Measurements from ENCODE around the gene GPATCH2.

- TF ChIP-seq JUND (IDR thresholded peaks at IDR 0.05) (no peak), POLR2AphosphoS5 (IDR thresholded peaks at IDR 0.05; ENCODE audit: low read depth, low read length) (no peak), ZNF274 (IDR thresholded peaks at IDR 0.05; ENCODE audit: low read depth, low read length) (no peak), SP1 (IDR thresholded peaks at IDR 0.05; ENCODE audit: low read depth) (no peak), CTCF (IDR thresholded peaks at IDR 0.05 in 2 of 3, conservative IDR thresholded peaks at IDR 0.05 in 1 of 3; ENCODE audit: borderline replicate concordance in 1 of 3, insufficient read depth in 1 of 3, low read depth in 2 of 3, low read length in 2 of 3) (no peak), POLR2A (IDR thresholded peaks at IDR 0.05; ENCODE audit: borderline replicate concordance, extremely low read depth, insufficient read depth, insufficient read length) (no peak), EZH2 (IDR thresholded peaks at IDR 0.05) (no peak), ZFX (IDR thresholded peaks at IDR 0.05) (no peak), ATF3 (IDR thresholded peaks at IDR 0.05) (no peak), EZH2phosphoT487 (IDR thresholded peaks at IDR 0.05; ENCODE audit: borderline replicate concordance) (no peak), ZBTB33 (IDR thresholded peaks at IDR 0.05; ENCODE audit: extremely low read depth, insufficient replicate concordance, low read length) (no peak), MAX (IDR thresholded peaks at IDR 0.05) (no peak), TCF7L2 (IDR thresholded peaks at IDR 0.05; ENCODE audit: borderline replicate concordance, extremely low read depth, insufficient read depth, insufficient read length) (no peak)
- TF ChIP-seq, protein P1, sequence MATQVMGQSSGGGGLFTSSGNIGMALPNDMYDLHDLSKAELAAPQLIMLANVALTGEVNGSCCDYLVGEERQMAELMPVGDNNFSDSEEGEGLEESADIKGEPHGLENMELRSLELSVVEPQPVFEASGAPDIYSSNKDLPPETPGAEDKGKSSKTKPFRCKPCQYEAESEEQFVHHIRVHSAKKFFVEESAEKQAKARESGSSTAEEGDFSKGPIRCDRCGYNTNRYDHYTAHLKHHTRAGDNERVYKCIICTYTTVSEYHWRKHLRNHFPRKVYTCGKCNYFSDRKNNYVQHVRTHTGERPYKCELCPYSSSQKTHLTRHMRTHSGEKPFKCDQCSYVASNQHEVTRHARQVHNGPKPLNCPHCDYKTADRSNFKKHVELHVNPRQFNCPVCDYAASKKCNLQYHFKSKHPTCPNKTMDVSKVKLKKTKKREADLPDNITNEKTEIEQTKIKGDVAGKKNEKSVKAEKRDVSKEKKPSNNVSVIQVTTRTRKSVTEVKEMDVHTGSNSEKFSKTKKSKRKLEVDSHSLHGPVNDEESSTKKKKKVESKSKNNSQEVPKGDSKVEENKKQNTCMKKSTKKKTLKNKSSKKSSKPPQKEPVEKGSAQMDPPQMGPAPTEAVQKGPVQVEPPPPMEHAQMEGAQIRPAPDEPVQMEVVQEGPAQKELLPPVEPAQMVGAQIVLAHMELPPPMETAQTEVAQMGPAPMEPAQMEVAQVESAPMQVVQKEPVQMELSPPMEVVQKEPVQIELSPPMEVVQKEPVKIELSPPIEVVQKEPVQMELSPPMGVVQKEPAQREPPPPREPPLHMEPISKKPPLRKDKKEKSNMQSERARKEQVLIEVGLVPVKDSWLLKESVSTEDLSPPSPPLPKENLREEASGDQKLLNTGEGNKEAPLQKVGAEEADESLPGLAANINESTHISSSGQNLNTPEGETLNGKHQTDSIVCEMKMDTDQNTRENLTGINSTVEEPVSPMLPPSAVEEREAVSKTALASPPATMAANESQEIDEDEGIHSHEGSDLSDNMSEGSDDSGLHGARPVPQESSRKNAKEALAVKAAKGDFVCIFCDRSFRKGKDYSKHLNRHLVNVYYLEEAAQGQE (IDR thresholded peaks at IDR 0.05; ENCODE audit: low read depth) = no peak
Measured at GRCh38 chr1:217495249-217495648, 135.6 kb downstream of the GPATCH2 start.
